Activated CD8-positive, alpha-beta T cell treated with anti-CD3 and anti-CD28 coated beads, Interleukin-2, amount 10 ng/mL, durations not matched to agents 7 days and 5 days (primary cell): Measurements from ENCODE around the gene STX16. TPM values are rescaled to one million over a fixed set of nuclear protein-coding genes. Genes with fewer than 3 reads are reported as not detected.
A peak's percentile ranks its signal among the peaks of the same experiment; 100 is the strongest.

ENCODE experiments used
- ATAC-seq: fragments of 150-1000 bp; cut with Tn5 transposase; one replicate; pipeline ENCODE4 v1.10.0; 2021; ENCODE audit warnings: moderate library complexity
- CTCF ChIA-PET: fragments of 350-600 bp; sonication (Branson Sonifier 250); formaldehyde crosslinking; loops from one replicate; lab custom pipeline; 2021; ENCODE audit warnings: antibody characterized with exemption; lab: Charles Lee
- POLR2A ChIA-PET: fragments of 350-600 bp; sonication (Branson Sonifier 250); formaldehyde crosslinking; loops from one replicate; lab custom pipeline; 2021; ENCODE audit warnings: antibody characterized with exemption; lab: Charles Lee
- DNase-seq: peaks from one replicate; pipeline ENCODE4 v3.0.0-alpha.2; 2020
- H3K27ac Mint-ChIP-seq: one replicate; pipeline ENCODE4 v1.8.0; 2021; ENCODE audit warnings: mild to moderate bottlenecking, mixed read lengths
- H3K27me3 Mint-ChIP-seq: one replicate; pipeline ENCODE4 v1.8.0; 2021; ENCODE audit warnings: low read depth, mixed read lengths
- H3K36me3 Mint-ChIP-seq: one replicate; pipeline ENCODE4 v1.8.0; 2021; ENCODE audit warnings: low read depth, mixed read lengths
- H3K4me1 Mint-ChIP-seq: one replicate; pipeline ENCODE4 v1.8.0; 2021; ENCODE audit warnings: low read depth, mixed read lengths
- H3K4me3 Mint-ChIP-seq: one replicate; pipeline ENCODE4 v1.8.0; 2021; ENCODE audit warnings: mild to moderate bottlenecking, mixed read lengths
- H3K9me3 Mint-ChIP-seq: one replicate; pipeline ENCODE4 v1.8.0; 2022; ENCODE audit warnings: mixed read lengths; ENCODE audit not compliant: insufficient read depth
- total RNA-seq, 2 experiments: library from RNA; stranded (reverse); gene quantifications; one replicate each; pipeline ENCODE4 v1.2.3, GENCODE V29; 2021

The STX16 gene
- total RNA-seq, 2 experiments from 2014 or later: 128 to 136 TPM

DNA sequence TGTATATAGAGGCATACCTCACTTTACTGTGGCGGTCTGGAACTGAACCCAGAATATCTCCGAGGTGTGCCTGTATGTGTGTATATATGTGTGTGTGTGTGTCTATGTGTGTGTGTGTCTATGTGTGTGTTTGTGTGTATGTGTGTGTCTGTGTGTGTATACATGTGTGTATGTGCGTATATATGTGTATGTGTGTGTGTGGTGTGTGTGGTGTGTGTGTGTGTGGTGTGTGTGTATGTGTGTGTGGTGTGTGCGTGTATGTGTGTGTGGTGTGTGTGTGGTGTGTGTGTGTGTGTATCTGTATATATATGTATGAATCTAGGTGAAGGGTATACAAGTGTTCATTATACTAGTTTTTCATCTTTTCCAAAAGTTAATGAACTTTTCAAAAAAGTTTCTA is 37.3 kb downstream of the STX16 start:
- H3K9me3 Mint-ChIP-seq: no peaks in the 10 kb centered on the region
- ATAC-seq: no peak
- H3K4me3 Mint-ChIP-seq: no peak overlapping the region
- ChIA-PET CTCF (no interaction called here), POLR2A (interaction anchor here (0.6 kb wide), 1 partner anchor 468 kb away, joined by 3 read pairs; no protein-coding TSS in a partner anchor)
- no peak for DNase-seq
- peaks cover 10% of the 10 kb centered on the region for H3K4me1 Mint-ChIP-seq
- H3K27me3 Mint-ChIP-seq: no peaks in the 10 kb centered on the region
- no peak overlapping the region for H3K27ac Mint-ChIP-seq
- peaks cover 27% of the 10 kb centered on the region for H3K36me3 Mint-ChIP-seq

DNA sequence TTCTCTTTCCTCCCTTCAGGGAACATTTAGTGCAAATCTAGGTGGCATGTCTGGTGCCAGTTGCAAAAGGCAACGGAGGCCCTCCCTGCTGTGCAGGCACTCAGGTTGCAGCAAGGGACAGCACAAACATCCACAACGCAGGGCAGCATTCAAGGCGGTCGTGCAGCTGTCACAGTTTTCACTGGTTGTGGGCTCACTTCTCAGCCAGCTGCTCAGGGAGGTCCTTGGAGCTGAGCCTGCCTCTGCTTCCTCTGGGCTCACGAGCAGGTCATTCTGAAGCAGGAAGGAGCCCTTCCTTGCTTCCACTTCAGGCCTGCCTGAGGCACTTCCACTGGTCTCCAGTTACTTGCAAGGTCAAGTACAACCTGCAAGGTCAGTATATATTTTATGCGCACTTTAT is 37.8 kb downstream of the STX16 start:
- Mint-ChIP-seq H3K4me1 (peaks cover 15% of the 10 kb centered on the region), H3K27ac (no peak overlapping the region), H3K36me3 (peaks cover 27% of the 10 kb centered on the region), H3K27me3 (no peaks in the 10 kb centered on the region), H3K9me3 (no peaks in the 10 kb centered on the region), H3K4me3 (no peak overlapping the region)
- ChIA-PET CTCF (interaction anchor here (0.6 to 1.2 kb wide), 2 partner anchors 22 to 42 kb away, joined by 3 to 4 read pairs; no protein-coding TSS in a partner anchor), POLR2A (interaction anchor here (0.5 to 0.6 kb wide), 2 partner anchors 16 to 469 kb away, joined by 3 read pairs; no protein-coding TSS in a partner anchor)
- no peak for DNase-seq
- ATAC-seq: no peak

DNA sequence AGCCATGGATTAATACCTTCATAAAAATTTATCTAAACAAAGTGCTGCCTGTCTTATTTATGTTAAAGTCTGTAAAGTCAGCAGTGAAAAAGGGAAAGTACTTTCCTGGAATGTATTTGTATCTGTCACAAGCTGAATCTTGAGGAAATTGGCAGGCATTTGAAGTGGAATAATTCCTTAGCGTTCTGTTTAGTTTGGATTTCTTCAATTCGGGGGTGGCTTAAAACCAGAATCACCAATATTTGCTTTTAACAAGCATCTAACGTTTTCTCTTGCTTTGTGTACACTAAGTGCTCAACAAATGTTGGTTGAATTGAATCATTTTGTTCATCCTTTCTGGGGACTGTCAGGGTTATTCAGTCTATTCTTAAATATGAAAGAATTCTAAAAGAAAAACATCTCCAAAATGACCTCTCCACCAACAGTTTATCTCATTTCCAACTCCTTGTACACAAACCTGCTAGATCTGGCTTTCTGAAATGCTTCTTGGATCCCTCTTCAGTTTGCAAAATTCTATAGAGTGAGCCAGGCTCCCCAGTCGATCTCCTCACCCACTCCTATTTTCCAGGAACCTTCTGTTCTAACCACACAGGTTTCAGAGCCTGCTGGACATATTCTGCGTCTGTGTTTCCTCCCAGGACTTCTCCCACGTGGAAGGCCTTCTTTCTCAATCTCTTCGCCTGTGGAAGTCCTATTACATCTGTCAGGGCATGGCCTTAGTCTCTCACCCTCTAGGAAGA is 39.5 kb downstream of the STX16 start:
- no peak for DNase-seq
- no peaks in the 10 kb centered on the region for H3K9me3 Mint-ChIP-seq
- H3K4me1 Mint-ChIP-seq: peaks cover 20% of the 10 kb centered on the region
- ATAC-seq: no peak
- POLR2A ChIA-PET: no interaction called here
- no peak overlapping the region for H3K4me3 Mint-ChIP-seq
- peaks cover 20% of the 10 kb centered on the region for H3K36me3 Mint-ChIP-seq
- CTCF ChIA-PET: interaction anchor here (1.2 to 1.6 kb wide), 2 partner anchors 40 to 149 kb away, joined by 3 read pairs; partner anchors contain the start of gene STX16
- H3K27ac Mint-ChIP-seq: peak overlapping the region; percentile 1
- no peaks in the 10 kb centered on the region for H3K27me3 Mint-ChIP-seq

DNA sequence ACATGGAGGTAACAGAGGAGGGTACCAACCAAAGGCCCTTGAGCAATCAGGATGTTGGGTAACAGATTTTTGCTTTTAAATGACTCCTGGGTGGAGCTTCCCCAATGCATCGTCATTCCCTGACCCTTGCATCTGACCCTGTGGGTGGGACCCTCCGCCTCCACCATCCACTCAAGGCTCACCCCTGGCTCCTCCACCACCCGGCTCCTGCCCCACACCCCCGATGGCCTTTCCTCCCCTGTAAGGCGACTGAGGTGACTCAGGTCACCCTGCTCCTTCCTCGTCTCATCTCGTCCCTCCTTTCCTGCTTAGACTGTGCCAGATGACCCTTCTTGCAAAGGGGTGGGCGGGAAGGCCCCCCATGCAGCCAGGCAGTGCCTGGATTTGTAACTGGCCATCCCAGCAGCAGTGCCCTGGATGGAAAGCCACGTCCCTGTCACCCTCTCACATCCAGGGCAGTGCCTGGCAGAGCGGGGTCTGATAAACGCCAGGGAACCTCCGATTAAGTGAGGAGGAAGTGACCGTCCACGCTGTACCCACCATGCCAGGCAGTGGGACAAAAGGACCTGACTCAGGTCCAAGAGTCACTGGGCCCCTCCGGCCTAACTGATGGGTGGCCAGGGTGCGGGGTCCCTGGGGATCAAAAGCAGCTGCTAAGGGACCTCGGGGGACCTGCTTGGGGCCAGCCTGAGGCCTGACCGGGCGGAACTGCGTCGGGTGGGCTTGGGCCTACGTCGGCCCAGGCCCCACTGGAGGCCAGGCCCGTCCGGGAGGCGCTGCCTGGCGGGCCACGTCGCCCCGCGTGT is 40.9 kb downstream of the STX16 start:
- ChIA-PET POLR2A (interaction anchor here (0.7 to 4.0 kb wide), 2 partner anchors 25 to 40 kb away, joined by 3 to 33 read pairs; partner anchors contain the start of gene STX16), CTCF (interaction anchor here (0.7 to 1.5 kb wide), 5 partner anchors 10 to 481 kb away, joined by 3 to 4 read pairs (median 3); partner anchors contain the start of gene STX16)
- Mint-ChIP-seq H3K27me3 (no peaks in the 10 kb centered on the region), H3K4me1 (peaks cover 20% of the 10 kb centered on the region), H3K27ac (peak overlapping the region; percentile 76), H3K4me3 (peak overlapping the region; percentile 23), H3K9me3 (no peaks in the 10 kb centered on the region), H3K36me3 (peaks cover 14% of the 10 kb centered on the region)
- ATAC-seq (no peak), DNase-seq (no peak)

DNA sequence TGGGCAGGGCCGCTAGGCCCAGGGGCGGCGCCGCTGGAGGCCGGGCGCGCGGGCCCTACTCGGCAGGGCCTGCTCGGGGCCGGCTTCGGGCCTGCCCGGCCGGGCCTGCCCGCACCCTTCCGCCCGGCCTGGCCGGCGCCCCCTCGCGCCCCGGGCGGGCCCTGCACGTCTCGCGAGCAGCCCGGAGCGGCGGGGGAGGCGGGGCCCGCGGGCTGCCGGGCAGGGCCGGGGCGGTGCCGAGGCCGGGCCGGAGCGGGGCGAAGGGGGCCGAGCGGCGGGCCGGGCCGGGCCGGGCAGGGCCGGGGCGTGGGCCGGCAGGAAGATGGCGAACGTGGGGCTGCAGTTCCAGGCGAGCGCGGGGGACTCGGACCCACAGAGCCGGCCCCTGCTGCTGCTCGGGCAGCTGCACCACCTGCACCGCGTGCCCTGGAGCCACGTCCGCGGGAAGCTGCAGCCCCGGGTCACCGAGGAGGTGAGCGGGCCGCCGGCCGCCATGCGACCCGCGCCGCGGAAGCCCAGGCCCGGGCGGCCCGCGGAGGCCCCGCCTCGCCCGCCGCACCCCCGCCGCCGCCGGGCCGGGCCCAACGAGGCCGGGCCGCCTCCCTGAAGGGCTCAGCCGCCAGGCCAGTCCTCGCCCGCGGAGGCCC is 41.6 kb downstream of the STX16 start, which contains the start of gene NPEPL1:
NPEPL1 (plus strand) TSS at position 222 of the 647 bp plus-strand sequence; CDS start at position 323, 101 bp downstream.
- Mint-ChIP-seq H3K4me1 (peaks cover 20% of the 10 kb centered on the region), H3K27me3 (no peaks in the 10 kb centered on the region), H3K9me3 (no peaks in the 10 kb centered on the region), H3K36me3 (peaks cover 15% of the 10 kb centered on the region), H3K4me3 (peak within 1 kb of the TSS; percentile 72), H3K27ac (peak within 1 kb of the TSS; percentile 79)
- DNase-seq (peak; percentile 64), ATAC-seq (peak; percentile 94)
- CTCF ChIA-PET: interaction anchor here (0.7 to 2.9 kb wide), 6 partner anchors 10 to 481 kb away, joined by 3 to 13 read pairs (median 3); partner anchors contain the start of gene STX16
- POLR2A ChIA-PET: interaction anchor here (0.7 to 4.0 kb wide), 2 partner anchors 25 to 41 kb away, joined by 3 to 33 read pairs; partner anchors contain the start of gene STX16

DNA sequence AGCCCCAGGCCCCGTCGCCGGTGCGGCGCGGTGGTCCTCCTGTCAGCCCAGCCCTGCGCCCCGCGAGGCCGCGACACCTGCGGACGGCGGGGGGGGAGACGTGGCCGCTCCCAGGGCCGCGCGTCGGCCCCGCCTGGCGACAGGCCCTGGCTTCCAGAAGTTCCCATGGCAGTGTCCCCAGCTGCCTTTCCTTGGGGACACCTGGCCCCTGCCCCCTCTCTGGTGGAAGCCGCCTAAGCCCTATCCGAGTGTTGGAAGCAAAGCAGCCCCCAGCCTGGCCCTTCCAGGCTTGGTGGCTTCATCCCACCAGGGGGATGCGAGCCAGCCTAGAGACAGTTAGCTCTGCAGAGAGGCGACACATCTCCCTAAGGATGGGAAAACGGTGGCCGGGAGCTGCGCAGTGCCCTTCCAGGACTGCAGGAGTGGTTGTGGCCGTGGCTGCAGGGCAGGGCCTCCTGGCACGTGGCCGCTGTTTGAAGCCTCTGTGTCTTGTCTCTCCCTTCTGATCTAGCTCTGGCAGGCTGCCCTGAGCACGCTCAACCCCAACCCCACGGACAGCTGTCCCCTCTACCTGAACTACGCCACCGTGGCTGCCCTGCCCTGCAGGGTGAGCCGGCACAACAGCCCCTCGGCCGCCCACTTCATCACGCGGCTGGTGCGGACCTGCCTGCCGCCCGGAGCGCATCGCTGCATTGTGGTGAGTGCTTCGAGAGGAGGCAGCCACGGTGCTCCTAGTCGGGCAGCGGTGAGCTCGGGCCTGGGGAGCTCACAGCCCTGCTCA is 42.3 kb downstream of the STX16 start:
- CTCF ChIA-PET: interaction anchor here (0.8 to 2.9 kb wide), 2 partner anchors 43 to 46 kb away, joined by 3 to 13 read pairs; partner anchors contain the start of gene STX16
- Mint-ChIP-seq H3K4me3 (peak overlapping the region; percentile 72), H3K4me1 (peaks cover 23% of the 10 kb centered on the region), H3K27ac (peak overlapping the region; percentile 79), H3K27me3 (no peaks in the 10 kb centered on the region), H3K36me3 (peaks cover 14% of the 10 kb centered on the region), H3K9me3 (no peaks in the 10 kb centered on the region)
- POLR2A ChIA-PET: interaction anchor here (4.0 kb wide), 1 partner anchor 42 kb away, joined by 33 read pairs; the partner anchor contains the start of gene STX16
- DNase-seq (no peak), ATAC-seq (no peak)

DNA sequence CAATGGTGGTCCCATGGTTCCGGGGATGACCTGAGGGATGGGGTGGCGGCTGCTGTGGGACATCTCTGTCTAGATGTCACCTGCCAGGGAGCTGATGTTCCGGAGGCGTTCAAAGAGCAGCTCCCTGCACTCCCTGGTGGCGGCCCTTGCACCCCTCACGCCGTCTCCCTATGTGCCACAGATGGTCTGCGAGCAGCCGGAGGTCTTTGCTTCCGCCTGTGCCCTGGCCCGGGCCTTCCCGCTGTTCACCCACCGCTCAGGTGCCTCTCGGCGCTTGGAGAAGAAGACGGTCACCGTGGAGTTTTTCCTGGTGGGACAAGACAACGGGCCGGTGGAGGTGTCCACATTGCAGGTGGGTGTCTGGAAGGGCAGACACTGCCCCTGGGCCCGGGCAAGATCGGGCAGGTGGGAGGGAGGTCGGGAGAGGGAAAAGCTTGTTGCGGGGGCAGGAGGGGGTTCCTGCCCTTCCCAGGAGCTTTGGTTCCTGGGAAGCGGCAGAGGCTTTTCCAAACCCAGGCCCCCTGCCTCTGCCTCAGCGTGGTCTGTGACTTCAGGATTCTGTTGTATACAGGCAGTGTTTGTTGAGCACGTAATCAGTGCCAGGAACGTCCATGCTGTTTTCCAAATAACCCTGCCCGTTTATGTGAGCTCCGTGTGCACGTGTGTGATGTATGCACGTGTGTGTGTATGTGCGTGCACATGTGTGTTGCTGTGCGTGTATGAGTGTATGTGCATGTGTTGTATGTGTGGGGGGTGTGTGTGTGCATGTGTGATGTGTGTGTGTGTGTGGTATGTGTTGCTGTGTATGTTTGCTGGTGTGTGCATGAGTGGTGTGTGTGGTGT is 43.4 kb downstream of the STX16 start:
- CTCF ChIA-PET: interaction anchor here (2.9 kb wide), 1 partner anchor 44 kb away, joined by 13 read pairs; the partner anchor contains the start of gene STX16
- no peak for DNase-seq

DNA sequence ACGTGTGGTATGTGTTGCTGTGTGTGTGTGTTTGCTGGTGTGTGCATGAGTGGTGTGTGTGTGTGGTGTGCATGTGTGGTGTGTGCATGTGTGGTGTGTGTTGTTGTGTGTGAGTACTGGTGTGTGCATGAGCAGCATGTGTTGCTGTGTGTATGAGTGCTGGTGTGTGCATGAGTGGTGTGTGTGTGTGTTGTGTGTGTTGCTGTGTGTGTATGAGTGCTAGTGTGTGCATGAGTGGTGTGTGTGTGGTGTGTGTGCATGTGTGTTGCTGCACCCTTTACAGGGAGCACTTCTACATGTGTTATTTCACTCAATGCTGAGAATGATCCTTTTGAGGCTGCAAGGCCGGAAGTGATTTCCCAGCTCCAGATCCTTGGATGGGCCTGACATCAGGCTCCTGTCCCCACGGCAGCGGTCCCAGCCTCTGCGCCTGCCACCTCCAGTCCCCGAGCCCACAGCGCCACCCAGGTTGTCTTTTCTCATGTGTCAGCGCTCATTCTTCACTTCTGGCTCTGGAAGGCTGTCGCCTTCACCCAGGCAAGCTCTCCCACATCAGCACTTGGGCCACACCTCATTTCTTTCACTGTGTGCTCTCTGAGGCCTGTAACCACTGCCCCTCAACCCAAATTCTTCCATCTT is 44.1 kb downstream of the STX16 start:
- no peaks in the 10 kb centered on the region for H3K27me3 Mint-ChIP-seq
- ChIA-PET CTCF (interaction anchor here (2.9 kb wide), 1 partner anchor 45 kb away, joined by 13 read pairs; the partner anchor contains the start of gene STX16), POLR2A (interaction anchor here (0.6 to 4.0 kb wide), 2 partner anchors 13 to 44 kb away, joined by 3 to 33 read pairs; partner anchors contain the start of gene STX16)
- no peak overlapping the region for H3K4me3 Mint-ChIP-seq
- H3K36me3 Mint-ChIP-seq: peaks cover 9% of the 10 kb centered on the region
- H3K9me3 Mint-ChIP-seq: no peaks in the 10 kb centered on the region
- no peak for ATAC-seq
- H3K4me1 Mint-ChIP-seq: peaks cover 23% of the 10 kb centered on the region
- H3K27ac Mint-ChIP-seq: no peak overlapping the region
- no peak for DNase-seq

More for the DNA sequence above, 43.4 kb downstream of the STX16 start:
- Mint-ChIP-seq H3K4me3 (peak overlapping the region; percentile 72), H3K9me3 (no peaks in the 10 kb centered on the region), H3K27me3 (no peaks in the 10 kb centered on the region), H3K36me3 (peaks cover 11% of the 10 kb centered on the region), H3K4me1 (peaks cover 23% of the 10 kb centered on the region), H3K27ac (no peak overlapping the region)
- POLR2A ChIA-PET: interaction anchor here (4.0 kb wide), 1 partner anchor 43 kb away, joined by 33 read pairs; the partner anchor contains the start of gene STX16
- ATAC-seq: no peak

DNA sequence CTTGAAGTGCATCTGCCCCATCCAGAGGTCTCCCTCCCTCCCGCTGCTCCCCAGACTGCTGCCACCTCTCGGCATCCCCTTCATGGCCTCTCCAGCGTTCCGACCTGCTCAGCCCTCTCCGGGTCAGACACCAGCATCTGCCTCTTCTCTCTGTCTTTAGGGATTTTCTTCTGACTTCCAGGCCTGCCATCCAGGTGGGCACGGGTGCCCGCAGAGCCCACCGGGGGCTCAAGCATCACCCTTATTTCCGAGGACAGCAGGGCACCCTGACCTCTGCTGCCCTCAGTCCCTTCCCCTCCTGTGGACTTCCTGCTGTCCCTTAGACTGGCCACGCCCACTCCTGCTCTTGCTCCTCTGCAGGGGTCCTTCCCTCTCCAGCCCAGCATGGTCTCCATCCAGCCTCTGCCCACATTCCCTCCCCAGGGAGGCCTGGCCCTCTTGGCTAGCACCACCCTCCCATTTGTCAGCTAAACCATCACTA is 44.9 kb downstream of the STX16 start:
- H3K9me3 Mint-ChIP-seq: no peaks in the 10 kb centered on the region
- no peaks in the 10 kb centered on the region for H3K27me3 Mint-ChIP-seq
- DNase-seq (no peak), ATAC-seq (no peak)
- no peak overlapping the region for H3K4me3 Mint-ChIP-seq
- H3K4me1 Mint-ChIP-seq: peaks cover 22% of the 10 kb centered on the region
- CTCF ChIA-PET: interaction anchor here (0.7 kb wide), 1 partner anchor 45 kb away, joined by 3 read pairs; the partner anchor contains the start of gene STX16
- H3K27ac Mint-ChIP-seq: no peak overlapping the region
- H3K36me3 Mint-ChIP-seq: peaks cover 11% of the 10 kb centered on the region
- POLR2A ChIA-PET: interaction anchor here (0.6 to 1.3 kb wide), 2 partner anchors 14 to 45 kb away, joined by 3 to 5 read pairs; partner anchors contain the start of gene STX16
